HepG2 (cell line): Measurements from ENCODE around the gene PPM1G. TPM values are rescaled to one million over a fixed set of nuclear protein-coding genes. Genes with fewer than 3 reads are reported as not detected.

Experiments
- MED13 ChIP-seq: sonication (generic); formaldehyde crosslinking; IDR thresholded peaks from 2 replicates; pipeline ENCODE4 v1.5.0; 2020; ENCODE audit warnings: missing genetic modification reagents
- SP1 ChIP-seq, 2 experiments: fragments of 450-650 bp in 1 of 2; sonication (generic) in 1 of 2; formaldehyde crosslinking in 1 of 2; IDR thresholded peaks; 2 replicates each; pipeline versions ENCODE4 v1.4.0 to v1.6.1; 2016 to 2020; ENCODE audit warnings: missing genetic modification reagents in 1 of 2
- ZIK1 ChIP-seq: sonication (generic); formaldehyde crosslinking; IDR thresholded peaks from 2 replicates; pipeline ENCODE4 v1.5.0; 2020; ENCODE audit warnings: mild to moderate bottlenecking, low read depth, missing genetic modification reagents, borderline replicate concordance
- ZNF460 ChIP-seq: sonication (generic); formaldehyde crosslinking; IDR thresholded peaks from 2 replicates; pipeline ENCODE4 v1.5.1; 2020; ENCODE audit warnings: missing genetic modification reagents, mild to moderate bottlenecking, borderline replicate concordance
- ZNF772 ChIP-seq: sonication (generic); formaldehyde crosslinking; IDR thresholded peaks from 2 replicates; pipeline ENCODE4 v1.5.0; 2020; ENCODE audit warnings: mild to moderate bottlenecking, missing genetic modification reagents
- ZNF780A ChIP-seq: sonication (generic); formaldehyde crosslinking; IDR thresholded peaks from 2 replicates; pipeline ENCODE4 v1.8.0; 2022; ENCODE audit warnings: mild to moderate bottlenecking, missing genetic modification reagents, moderate library complexity
- polyA plus RNA-seq, 8 experiments: library from polyadenylated mRNA; depleted of rRNA in 3 of 8; stranded (reverse) in 7 of 8; unstranded in 1 of 8; fragments of >200 nt; fragmentation: Illumina TruSeq in 4 of 8; extraction: Trizol in 4 of 8; gene quantifications; 2 replicates each; pipeline versions ENCODE4 v1.2.1 to v1.2.3, GENCODE V29; 2011 to 2016; ENCODE audit warnings: low read depth in 4 of 8, missing spikeins in 1 of 8, mixed read lengths in 1 of 8; ENCODE audit not compliant: insufficient read depth in 1 of 8
- total RNA-seq, 5 experiments: library from RNA; depleted of rRNA; stranded (reverse); fragments of >200 nt; fragmentation: Illumina TruSeq; extraction: Trizol; gene quantifications; 2 replicates each; pipeline ENCODE4 v1.2.3, GENCODE V29; 2016; ENCODE audit warnings: low read depth in 1 of 5
- TF ChIP-seq, protein P1 (sequence below): sonication (generic); formaldehyde crosslinking; IDR thresholded peaks from 2 replicates; pipeline ENCODE4 v1.5.0; 2020; ENCODE audit warnings: missing genetic modification reagents
- TF ChIP-seq, protein P2 (sequence below): sonication (generic); formaldehyde crosslinking; IDR thresholded peaks from 2 replicates; pipeline ENCODE4; 2020; ENCODE audit warnings: missing genetic modification reagents, mild to moderate bottlenecking, borderline replicate concordance
- TF ChIP-seq, protein P3 (sequence below): sonication (generic); formaldehyde crosslinking; IDR thresholded peaks from 2 replicates; pipeline ENCODE4 v1.5.1; 2020; ENCODE audit warnings: missing genetic modification reagents, mild to moderate bottlenecking, borderline replicate concordance
- TF ChIP-seq, protein P4 (sequence below): sonication (generic); formaldehyde crosslinking; IDR thresholded peaks from 2 replicates; pipeline ENCODE4 v1.5.0; 2020; ENCODE audit warnings: mild to moderate bottlenecking, missing genetic modification reagents, borderline replicate concordance
- TF ChIP-seq, protein P5 (sequence below): sonication (generic); formaldehyde crosslinking; conservative IDR thresholded peaks from 2 replicates; pipeline ENCODE4 v1.4.0; 2020; ENCODE audit warnings: missing genetic modification reagents

The PPM1G gene
- total and polyA plus RNA-seq, 2 of the 13 experiments (the other 11 are each of a cell fraction or from before 2014, with no cell fraction given), result 58.2 to 213 TPM

DNA sequence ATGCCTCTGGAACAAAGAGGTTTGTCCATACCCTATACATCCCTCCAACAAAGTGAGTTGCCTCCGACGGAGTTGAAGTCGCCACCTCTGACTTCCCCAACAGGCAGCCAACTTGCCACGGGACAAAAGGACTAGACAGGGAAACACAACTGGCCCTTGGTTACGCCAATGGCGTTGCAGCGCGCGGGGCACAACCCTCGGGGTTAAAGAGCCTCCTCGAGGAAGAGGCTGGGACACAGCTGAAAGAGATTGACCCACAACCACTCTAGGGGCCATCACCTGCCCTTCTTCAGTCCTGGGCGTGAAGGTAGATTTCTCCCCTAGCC lies 53.4 kb downstream of the PPM1G start (continued):
- TF ChIP-seq, protein P1, sequence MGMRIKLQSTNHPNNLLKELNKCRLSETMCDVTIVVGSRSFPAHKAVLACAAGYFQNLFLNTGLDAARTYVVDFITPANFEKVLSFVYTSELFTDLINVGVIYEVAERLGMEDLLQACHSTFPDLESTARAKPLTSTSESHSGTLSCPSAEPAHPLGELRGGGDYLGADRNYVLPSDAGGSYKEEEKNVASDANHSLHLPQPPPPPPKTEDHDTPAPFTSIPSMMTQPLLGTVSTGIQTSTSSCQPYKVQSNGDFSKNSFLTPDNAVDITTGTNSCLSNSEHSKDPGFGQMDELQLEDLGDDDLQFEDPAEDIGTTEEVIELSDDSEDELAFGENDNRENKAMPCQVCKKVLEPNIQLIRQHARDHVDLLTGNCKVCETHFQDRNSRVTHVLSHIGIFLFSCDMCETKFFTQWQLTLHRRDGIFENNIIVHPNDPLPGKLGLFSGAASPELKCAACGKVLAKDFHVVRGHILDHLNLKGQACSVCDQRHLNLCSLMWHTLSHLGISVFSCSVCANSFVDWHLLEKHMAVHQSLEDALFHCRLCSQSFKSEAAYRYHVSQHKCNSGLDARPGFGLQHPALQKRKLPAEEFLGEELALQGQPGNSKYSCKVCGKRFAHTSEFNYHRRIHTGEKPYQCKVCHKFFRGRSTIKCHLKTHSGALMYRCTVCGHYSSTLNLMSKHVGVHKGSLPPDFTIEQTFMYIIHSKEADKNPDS (CRISPR knock-in tag), result no peak
- TF ChIP-seq MED13 (CRISPR knock-in tag) (peak; percentile 19; the same call in 1 of the 2 replicates), ZIK1 (CRISPR knock-in tag) (no peak), ZNF780A (CRISPR knock-in tag) (no peak), SP1 (IDR thresholded peaks at IDR 0.05) (no peak), SP1 (CRISPR knock-in tag; IDR thresholded peaks at IDR 0.05) (peak; percentile 12; the same call in 1 of the 2 replicates), ZNF772 (CRISPR knock-in tag) (no peak), ZNF460 (CRISPR knock-in tag) (no peak)
- TF ChIP-seq, protein P2, sequence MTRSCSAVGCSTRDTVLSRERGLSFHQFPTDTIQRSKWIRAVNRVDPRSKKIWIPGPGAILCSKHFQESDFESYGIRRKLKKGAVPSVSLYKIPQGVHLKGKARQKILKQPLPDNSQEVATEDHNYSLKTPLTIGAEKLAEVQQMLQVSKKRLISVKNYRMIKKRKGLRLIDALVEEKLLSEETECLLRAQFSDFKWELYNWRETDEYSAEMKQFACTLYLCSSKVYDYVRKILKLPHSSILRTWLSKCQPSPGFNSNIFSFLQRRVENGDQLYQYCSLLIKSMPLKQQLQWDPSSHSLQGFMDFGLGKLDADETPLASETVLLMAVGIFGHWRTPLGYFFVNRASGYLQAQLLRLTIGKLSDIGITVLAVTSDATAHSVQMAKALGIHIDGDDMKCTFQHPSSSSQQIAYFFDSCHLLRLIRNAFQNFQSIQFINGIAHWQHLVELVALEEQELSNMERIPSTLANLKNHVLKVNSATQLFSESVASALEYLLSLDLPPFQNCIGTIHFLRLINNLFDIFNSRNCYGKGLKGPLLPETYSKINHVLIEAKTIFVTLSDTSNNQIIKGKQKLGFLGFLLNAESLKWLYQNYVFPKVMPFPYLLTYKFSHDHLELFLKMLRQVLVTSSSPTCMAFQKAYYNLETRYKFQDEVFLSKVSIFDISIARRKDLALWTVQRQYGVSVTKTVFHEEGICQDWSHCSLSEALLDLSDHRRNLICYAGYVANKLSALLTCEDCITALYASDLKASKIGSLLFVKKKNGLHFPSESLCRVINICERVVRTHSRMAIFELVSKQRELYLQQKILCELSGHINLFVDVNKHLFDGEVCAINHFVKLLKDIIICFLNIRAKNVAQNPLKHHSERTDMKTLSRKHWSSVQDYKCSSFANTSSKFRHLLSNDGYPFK, result no peak
- TF ChIP-seq, protein P3, sequence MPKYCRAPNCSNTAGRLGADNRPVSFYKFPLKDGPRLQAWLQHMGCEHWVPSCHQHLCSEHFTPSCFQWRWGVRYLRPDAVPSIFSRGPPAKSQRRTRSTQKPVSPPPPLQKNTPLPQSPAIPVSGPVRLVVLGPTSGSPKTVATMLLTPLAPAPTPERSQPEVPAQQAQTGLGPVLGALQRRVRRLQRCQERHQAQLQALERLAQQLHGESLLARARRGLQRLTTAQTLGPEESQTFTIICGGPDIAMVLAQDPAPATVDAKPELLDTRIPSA (CRISPR knock-in tag), result no peak
- TF ChIP-seq, protein P4, sequence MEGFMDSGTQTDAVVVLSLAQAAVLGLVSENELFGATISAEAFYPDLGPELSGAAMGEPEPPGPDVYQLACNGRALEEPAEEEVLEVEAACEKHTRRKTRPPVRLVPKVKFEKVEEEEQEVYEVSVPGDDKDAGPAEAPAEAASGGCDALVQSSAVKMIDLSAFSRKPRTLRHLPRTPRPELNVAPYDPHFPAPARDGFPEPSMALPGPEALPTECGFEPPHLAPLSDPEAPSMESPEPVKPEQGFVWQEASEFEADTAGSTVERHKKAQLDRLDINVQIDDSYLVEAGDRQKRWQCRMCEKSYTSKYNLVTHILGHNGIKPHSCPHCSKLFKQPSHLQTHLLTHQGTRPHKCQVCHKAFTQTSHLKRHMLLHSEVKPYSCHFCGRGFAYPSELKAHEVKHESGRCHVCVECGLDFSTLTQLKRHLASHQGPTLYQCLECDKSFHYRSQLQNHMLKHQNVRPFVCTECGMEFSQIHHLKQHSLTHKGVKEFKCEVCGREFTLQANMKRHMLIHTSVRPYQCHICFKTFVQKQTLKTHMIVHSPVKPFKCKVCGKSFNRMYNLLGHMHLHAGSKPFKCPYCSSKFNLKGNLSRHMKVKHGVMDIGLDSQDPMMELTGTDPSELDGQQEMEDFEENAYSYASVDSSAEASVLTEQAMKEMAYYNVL (CRISPR knock-in tag), result peak; percentile 87; the same call in 1 of the 2 replicates
- TF ChIP-seq, protein P5, sequence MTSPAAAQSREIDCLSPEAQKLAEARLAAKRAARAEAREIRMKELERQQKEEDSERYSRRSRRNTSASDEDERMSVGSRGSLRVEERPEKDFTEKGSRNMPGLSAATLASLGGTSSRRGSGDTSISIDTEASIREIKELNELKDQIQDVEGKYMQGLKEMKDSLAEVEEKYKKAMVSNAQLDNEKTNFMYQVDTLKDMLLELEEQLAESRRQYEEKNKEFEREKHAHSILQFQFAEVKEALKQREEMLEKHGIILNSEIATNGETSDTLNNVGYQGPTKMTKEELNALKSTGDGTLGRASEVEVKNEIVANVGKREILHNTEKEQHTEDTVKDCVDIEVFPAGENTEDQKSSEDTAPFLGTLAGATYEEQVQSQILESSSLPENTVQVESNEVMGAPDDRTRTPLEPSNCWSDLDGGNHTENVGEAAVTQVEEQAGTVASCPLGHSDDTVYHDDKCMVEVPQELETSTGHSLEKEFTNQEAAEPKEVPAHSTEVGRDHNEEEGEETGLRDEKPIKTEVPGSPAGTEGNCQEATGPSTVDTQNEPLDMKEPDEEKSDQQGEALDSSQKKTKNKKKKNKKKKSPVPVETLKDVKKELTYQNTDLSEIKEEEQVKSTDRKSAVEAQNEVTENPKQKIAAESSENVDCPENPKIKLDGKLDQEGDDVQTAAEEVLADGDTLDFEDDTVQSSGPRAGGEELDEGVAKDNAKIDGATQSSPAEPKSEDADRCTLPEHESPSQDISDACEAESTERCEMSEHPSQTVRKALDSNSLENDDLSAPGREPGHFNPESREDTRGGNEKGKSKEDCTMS, result no peak
